TTC549 (cell line): ENCODE measurements around the gene NTRK3.

Experiments used
- FAIRE-seq: peaks from 2 replicates; lab custom pipeline; 2012; peaks lifted over from hg19 to GRCh38; lab: Jason Lieb, UNC

The NTRK3 gene

DNA sequence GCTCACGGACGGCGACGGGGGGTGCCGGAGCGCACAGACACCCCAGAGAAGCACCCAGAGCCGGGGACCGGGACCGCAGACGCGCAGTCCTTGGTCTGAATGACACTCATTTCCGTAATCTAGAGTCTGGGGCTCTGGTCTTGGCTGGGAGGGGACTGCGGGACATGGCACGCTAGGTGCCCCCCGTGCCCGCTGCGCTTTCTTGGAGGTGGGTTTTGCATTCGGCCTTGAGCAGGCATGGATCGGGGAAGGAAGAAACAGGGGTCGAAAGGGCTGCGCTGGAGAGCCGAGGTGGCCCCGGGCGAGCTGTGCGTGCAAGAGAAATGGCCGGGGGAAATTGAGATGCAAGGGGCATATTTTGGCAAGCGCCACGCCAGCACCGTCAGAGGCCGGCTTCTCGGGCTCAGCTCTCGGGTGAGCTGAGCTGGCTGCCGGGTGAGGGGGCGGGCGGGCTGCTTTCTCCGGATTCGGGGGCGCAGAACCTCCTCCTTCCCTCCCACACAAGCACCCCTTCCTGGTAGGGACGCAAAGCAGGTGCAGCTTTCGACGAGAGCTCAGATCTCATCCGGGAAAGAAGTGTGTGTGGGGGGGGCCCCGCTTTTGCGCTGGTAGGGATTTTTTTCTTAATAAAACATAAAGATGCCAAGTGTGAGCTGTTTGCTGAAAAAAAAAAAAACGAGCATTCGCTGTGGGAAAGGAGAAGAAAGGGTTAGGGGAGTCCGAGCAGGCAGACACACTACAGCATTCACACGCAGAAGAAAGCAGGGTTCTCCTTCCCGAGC lies 963 bp upstream of the NTRK3 start:
- FAIRE-seq: no peak

DNA sequence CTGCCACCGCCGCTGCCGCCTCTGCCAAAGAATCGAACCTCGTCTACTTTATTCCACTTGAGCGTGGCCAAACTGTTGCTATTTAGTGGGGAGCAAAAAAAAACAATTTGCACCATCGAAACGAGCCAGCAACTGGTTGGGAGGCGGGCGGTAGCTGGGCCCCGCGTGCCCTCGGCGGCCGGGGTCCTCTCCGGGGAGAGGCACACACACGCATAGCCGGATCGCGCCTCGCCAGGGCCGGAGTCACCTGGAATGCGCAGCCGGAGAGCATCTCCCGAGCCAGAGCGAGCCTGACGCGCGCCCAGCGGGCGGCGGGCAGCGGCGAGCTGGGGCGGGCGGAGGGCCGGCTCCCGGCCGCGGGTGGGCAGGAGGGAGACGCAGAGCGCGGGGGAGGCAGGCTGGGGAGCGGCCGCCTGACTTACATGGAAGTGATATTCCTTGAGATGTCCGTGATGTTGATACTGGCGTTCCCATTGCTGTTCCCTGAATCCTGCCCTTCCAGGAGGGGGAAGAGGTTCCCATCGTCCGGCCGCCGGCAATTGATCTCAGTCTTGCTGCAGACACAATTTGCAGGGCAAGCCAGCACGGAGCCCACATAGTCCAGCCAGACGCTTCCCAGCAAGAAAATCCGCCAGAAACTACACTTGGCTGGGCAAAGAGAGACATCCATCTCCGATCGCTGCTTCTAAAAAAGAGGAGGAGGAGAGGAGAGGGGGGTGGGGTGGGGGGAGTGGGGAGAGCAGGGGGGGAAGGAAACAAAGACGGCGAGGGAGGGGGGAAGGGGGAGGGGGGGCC lies 858 bp downstream of the NTRK3 start:
- FAIRE-seq: no peak

DNA sequence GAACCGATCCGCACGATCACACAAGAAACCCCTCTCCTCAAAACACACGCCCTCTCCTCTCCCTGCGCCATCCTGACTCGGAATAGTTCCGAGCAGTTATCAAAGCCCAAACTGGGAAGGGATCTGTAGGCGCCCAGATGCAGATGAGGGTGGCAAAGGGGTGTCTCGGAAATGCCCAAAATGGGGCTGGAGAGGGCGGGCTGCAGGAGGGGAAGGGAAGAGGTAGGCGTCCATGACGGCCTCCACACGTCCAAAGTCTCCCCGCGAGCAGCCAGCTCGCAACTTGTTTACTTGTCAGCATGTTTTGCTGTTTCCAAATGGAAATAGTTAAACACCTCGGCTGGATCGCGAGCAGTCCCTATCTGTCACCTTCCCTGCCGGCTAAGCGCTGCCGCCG lies 1.5 kb downstream of the NTRK3 start:
- FAIRE-seq: no peak

DNA sequence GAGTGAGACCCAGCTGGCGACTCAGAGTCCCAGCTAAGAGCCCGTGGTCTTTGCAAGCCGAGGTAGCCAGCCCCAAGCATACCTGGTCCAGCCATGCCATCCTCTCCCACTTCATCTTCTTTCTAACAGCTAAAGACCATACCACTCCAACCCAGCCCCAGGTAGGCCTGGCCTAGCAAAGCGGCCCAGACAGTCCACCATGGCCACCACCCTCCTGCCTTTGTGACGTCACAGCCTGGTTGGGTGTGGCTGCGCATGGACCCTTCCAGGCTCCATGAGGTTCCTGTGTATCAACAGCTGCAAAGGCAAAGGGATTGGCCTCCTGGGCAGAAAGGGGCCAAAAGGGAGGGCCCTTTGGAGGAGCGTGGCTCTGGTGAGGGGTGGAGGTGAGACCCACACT lies 4.1 kb downstream of the NTRK3 start:
- FAIRE-seq: no peak

DNA sequence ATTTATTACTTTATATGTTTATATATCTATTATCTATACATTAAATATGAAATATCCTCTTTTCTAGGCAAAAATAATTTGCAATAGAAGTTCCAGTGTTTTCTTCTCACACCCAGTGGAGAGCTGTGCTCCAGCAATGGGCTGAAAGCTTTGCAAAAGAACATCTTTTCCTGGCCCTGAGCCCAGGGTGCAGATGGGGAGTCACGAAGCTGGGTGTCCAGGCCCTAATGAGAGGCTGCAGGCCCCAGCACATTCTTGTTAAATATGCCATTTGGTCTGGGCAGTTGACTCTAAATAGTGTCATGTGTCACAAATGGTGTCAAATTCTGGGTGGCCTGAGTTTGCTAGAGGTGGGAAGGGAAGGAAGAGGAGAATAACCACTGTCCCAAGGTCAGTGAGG lies 5.7 kb downstream of the NTRK3 start:
- FAIRE-seq: no peak

DNA sequence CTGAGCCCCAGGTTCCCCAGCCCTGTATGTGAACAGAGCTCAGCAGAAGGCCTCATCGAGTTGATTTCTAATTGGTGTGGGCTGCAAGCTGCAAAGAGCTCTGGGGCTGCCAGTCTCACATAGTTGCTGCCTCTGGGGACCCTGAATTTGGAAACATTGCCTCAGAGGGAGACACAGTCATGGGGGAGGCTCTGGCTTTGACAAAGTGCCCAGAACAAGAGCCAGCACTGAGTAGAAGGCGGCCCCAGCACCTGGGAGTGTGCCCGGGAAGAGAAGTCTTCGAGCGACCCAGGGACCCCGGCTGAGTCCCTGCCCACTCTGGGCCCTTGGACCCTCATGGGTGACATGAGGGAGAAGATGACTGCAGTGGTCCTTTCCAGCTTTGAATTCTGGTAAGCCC lies 7.3 kb downstream of the NTRK3 start:
- no peak for FAIRE-seq

DNA sequence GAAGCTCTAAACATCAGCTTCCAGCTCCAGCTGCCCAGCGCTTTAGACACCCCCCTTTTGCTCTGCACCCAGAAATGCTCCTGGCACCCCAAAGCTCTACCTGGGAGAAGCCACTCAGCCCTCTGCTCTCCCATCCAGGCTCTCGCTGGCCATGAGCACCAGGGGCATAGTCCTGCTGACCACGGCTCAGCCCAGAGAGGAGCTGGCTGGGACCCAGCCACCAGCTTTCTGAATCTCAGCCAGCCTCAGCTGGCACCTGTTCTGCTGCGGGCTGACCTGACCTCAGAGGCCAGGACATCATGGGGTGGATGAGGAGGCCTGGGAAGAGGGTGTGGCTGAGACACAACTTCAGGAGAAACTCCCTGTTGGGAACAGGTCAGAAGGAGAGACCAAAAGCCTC lies 8.6 kb downstream of the NTRK3 start:
- FAIRE-seq: no peak

DNA sequence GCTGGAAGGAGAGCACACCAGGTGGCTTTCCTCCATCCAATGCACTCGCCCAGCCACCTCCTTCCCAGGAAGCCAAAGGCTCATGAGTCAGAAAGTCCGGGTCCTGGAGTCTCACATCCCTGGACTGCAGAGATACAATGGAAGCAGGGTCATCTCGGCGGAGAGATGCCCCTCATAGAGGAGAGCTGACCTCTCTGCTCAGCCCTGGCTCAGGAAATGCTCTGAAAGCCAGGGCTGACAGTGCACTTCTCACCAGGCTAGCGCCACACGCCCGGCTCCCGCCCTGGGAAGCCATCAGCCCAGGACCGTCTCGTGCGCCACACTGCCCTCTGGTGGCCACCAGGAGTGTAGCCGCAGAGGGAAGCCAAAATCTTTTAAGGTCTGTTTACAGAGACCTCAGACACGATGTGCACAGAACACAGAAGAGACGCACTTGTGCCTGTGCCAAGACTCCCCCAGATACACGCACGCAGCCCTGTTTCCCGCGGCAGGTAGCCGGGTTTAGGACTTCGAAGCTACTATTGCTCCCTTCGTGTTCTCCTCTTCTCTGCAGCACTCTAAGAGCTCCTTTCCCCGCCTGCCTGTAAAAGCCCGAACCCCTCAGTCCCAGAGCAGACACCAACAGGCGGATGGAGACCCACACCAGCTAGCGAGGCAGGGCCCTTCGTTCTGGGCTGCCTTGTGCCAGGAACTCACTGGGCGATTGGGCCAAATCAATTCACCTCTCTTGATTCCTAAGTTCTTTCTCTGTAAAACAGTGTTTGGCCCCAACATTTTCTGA lies 9.7 kb downstream of the NTRK3 start:
- FAIRE-seq: no peak

DNA sequence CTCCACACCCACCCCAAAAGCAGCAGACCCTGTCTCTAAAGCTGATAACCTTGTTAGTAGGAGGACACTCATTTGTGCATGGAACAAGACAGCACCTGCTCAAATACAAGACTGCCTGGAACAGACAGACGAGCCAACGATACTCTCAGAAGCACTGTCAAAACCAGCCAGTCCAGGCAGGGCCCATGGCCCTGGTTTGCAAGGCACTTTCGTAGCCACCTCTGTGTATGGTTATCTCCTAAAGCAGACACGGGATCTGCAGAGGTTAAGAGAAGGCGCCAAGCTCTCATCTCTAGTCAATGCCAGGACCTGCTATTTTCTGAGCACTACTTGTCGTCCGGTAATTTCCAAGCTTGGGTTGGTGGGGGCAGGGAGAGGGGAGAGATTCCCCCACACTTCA lies 10.5 kb downstream of the NTRK3 start:
- no peak for FAIRE-seq

DNA sequence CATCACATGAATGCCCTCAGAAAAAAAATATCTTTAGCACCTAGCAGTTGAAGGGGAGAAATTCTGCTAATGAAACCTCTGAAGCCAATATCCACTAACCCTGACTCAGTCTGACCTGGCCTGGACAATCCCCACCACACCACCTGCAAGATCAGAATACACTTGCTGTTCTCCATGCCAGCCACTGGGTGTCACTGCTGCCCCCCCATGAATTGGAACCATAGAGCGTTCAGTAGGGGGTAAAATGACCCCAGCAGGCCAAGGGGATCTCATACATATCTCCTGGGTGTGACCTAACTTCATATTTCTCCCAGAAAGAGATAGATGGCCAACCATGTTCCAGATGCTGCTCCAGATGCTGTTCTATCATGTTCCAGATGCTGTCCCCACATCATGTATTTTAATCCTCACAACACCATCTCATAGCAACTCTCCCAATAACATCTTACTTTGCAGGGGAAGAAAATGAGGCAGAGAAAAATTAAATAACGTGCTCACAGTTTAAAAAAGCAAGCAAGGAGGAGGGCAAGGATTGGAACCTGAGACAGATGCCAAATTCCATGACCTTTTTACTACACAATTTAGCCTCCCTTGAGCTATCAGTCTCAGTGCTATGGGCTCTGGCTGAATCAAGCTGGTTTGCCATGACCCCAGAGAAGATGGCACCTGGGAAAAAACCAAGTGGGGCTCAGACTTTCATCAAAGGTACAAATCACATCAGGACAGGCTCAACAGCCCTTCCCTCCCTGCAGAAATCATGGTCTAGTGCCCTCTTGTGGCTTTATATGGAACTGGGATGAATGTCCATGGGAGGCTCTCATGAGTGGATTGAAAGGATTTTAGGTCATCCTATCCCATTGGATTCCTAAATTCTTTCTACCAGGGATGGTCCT lies 12.4 kb downstream of the NTRK3 start:
- FAIRE-seq: no peak

DNA sequence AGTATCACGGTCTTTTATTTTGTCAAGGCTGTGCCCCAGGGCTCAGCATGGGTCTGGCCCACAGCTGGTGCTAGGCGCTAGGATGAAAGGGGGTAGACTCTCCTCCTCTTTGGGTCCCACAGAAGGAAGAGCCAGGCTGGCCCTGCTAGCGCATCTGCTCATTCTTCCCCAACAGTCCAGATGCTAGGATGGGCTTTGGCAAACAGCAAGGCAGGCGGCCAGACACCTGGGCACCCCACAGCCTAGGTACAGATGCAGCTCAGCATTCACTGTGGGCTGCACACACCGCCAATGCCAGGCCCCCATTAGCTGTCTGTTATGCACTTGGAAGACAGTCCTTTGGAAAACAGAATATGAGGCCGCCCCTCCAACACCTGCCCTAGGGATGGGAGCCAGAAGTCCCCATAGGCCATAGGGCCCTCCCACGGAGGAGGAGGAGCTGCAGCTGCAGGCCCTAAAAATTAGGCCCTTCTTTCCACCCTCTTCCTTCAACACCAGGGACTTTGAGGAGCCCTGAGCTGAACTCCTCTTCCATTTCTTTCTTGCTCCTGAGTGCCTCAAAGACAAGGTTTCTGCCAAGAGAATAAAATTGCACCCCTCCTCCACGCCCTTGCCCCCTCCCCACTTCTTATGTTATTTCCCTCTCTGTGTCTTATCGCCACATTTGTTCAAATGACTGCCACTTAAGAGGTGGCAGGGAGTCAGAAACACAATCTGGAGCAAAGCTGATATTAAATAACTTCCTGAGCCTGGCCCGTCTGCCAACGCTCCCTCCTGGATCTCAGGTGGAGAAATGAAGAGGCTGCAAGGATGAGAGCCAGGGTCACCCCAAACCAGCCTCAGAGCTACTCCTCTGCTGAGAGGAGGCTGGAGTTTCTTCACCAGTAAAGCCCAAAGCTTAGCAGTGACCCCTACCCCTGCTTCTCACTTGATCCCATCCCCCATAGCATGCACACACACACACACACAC lies 13.7 kb downstream of the NTRK3 start:
- FAIRE-seq: no peak

DNA sequence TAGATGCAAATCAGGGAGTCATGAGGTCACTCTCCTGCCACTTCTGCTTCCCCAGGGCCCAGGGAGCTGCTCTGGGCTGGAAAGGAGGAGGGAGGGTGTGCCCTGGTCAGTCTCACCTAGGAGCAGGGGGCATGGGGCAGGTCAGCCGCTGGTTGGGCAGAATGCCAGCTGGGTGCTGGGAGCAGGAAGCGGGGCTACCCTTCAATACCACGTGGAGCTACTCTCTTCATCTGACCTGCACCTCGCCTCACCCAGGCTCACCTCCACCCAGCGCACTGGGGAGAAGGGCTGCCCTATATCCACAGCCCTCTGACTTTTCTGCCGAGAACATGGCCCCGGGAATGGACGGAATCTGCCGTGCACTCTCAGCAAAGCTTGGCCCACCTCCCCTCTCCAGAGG lies 15.1 kb downstream of the NTRK3 start:
- FAIRE-seq: no peak

DNA sequence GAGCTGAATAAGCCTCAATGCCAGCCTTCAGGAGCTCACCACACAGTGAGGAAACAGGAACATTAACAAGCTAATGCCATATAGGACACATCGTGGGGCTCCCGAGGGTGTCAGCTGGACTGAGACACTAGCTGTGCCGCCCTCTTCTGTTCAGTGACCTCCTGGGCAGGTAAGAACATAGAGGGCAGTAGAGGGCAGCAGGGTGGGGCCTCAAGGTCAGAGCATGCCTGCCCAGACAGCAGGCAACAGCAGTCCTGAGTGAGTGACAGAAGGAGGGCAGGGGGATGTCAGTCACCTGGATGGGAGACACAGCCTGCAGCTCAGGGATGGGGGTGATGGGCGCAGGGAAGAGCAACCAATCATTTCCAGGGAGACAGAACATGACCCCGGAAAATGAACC lies 15.5 kb downstream of the NTRK3 start:
- no peak for FAIRE-seq

DNA sequence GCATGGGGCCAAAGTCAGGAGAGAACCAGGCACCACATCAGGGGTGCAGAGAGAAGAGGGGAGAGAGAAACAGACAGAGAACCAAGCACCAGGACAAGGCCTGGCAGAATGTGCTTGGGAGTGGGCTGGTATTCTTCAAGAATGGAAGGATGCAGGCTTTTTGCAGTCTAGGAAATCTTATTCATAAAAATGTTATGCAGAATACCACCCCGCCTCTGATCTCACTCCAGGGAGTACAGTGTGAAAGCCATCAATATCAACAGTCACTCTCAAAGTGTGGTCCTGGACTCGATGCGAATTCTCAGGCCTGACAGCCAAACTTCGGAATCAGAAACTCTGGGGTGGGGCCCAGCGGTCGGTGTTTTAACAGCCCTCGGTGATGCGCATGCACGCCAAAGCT lies 16.9 kb downstream of the NTRK3 start:
- no peak for FAIRE-seq

DNA sequence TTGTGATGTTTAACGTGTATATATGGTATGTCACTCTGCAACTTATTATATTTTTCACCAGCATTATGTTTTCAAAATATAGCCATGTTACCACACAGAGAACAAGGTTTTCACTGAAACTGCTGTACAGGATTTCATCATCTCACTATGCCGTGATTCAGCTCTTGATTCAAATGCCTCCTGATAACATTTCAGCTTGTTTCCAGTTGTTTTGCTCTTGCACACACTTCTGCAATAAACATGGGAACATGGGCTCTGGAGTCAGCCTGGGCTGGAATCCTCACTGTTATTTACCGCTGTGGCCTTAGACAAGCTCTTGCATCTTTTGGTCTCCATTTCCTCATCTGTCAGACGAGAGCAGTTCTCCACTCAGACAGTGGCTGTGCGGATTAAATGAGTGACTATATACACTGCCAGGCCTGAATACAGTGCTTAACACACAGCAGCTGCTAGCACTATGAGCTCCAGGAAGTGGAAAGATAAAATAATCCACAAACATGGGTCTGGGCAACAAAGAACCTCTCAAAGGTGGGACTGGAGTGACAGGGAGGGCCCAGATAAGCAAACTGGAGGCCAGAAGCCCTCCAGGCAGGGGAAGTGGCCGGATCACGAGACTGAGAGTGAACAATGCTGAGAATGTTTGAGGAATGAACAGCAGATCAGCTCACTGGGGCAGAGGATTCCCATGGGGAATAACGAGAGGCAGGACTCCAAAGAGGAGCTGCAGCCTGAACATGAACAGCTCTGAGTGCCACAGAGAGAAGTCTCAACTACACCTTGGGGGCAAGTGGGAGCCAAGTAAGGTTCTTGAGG lies 17.7 kb downstream of the NTRK3 start:
- no peak for FAIRE-seq

DNA sequence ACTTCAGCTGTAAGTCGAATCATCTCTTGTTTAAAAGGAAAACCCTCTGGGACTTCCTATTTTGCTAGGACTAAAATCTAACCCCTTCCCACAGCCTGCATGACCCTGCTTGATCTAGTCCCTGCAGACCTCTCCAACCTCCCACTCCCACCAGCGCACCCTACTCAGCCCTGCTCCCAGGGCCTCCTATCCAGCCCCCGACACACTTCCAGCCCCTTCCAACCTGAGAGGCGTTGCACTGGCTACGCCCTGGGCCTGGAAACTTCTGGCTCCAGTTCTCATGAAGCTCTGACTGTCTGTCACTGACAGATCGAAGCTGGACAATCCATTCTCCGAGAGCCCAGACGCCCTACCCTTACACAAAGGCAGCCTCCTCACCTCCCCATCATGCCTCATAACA lies 21.8 kb downstream of the NTRK3 start:
- no peak for FAIRE-seq

DNA sequence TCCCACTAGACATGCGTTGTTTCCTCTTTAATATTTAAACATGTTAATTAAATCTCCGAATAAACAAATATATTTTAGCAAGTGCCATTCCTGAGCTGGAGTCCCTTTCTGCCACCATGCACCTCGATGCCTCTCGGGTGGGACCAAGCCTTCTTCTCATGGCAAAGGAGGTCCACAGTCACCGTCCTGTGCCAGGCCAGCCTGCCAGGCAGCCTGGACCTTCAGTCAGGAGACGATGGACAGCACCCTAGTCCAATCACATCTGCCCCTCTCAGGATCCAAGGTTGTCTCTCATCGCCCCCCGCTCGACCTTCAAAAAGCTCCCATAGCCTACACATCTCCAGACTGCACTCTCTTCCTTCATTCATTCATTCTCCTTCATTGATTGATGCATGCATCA lies 22.6 kb downstream of the NTRK3 start:
- no peak for FAIRE-seq

DNA sequence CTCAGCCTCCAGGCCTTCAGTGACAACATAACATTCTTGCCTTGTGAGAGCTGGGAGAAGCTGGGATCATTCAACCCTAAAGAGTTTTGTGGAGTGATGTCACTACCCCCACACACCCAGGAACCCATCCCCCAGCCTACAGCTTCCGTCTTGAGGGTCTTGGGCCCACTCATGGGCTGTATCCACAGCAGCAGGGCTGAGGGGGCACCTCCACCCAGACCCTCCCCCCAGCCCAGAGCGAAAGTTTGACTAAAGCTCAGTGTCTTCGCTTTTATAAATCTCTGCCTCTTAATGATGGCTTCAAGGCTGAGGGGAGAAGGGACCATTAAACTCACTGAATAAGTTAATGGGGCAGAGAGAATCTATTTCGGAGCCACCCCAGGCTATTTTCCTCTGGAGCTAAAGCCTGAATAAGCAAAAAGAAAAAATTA lies 23.8 kb downstream of the NTRK3 start:
- FAIRE-seq: no peak

DNA sequence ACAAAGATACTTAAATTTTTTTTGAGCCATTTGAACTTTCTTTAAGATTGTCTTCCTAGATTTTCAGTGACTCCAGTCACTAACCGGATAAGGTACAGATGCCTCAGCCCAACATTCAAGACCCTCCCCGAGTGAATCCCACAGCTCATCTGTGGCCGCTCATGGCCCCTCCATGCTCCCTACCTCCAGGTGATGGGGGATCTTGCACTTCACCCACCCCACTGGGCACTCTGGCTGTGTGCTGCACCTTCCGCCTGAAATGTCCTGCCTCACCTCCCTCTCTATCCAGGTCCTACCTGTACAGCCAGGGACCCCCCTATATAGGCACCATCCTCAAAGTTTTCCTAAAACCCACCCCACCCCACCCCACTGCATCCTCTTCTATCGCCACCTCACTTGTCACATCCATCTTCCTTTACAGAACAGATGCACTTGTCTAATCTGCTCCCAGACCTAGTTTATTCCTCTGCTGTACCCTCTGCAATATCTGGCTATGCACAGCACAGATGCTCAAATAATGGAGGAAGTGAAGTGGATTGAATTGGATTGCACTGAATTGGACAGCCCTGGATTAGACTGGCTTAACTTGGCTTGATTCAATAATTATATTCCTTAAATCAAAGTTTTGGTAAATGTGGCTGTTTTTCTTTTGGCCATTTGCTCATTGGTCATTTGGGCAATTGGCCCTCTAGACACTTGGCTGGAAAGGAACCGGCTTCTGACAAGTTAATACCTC lies 24.5 kb downstream of the NTRK3 start:
- no peak for FAIRE-seq
